NCI-H82 treated with DMSO at 0.1 percent for 48 hours (cell line): ENCODE measurements around the gene GJC2.
A peak's percentile ranks its signal among the peaks of the same experiment; 100 is the strongest.
"Not testable (repeated sequence)": the region's sequence is repeated elsewhere in the genome, so short reads cannot be mapped to it uniquely, and the experiment has no call there.

Experiments used
- DNase-seq: peaks from one replicate; lab custom pipeline; 2025; ENCODE audit not compliant: unreplicated experiment; lab: John Stamatoyannopoulos, UW

GJC2 gene

DNA sequence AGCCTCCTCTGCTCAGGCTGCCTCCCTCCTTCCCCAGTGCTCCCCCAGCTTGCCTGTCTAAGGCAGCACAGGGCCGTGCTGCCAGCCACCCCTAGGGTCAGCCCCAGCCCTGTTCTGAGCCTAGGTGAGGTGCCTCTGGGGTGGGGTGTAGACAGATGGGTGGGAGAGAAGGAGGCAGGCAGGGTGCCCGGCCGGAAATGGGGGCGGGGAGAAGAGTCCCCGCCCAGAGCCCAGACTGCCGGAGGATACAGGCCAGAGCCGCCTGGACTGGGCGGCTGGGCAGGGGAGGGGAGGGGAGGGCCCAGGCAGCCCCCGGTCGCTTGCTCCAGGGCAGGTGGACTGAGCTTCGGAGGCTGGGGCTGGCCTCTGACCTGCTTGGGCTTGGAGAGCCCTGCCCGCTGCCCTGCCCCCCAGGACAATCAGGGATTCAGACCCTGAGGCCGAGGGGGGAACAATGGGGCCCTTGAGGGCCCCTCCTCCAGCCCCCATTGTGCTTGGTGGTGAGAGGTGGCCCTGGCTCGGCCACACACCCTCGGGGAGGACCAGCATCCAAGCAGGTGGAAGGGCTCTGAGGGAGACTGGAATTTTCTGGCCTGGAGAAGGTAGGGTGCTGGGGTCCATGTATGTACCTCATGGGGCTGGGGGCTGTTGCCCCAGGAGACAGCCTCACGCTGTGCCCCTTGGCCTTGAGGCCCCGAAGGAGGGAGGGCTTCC, at the start of gene GJC2:
Gene GJC2 (plus strand): TSS at position 525 of the 714 bp plus-strand sequence. CDS start 7,829 bp downstream, outside the sequence.
- DNase-seq, result peak; percentile 60

DNA sequence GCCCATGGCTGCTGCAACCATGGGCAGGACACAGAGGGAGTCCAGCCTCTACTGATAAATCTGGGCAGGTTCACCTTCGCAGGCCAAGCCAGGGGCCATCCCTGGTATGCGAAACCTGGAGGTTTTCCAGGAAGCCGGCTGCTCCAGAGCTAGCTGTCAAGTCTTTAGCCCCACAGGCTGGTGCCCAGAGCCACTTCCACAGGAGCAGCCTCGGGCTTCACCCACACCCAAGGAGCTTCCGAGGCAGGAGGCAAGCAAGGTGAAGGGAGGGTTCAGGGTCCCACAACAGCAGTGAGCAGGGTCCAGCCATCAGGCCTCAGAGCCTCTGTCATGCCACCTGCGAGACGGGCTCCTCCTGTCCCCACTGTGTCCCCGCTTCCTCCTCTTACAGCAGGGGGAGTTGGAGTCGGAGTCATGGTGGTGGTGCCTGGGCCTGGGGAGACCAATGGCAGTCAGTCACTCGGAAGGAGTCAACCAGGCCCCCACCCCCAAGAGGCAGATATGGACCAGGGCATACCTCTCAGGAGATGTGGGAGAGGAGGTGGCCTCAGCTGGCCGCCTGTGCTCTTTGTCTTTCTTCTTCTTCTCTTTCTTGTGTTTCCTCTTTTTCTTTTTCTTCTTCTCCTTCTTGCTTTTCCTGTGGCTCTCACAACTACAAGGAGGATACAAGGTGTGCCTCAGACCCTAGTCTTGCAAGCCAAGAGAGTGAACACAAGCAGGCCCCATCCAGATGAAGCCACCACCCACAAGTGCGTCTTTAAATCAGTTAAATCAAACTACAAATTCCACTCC, 48.7 kb upstream of the GJC2 start:
- no peak for DNase-seq

DNA sequence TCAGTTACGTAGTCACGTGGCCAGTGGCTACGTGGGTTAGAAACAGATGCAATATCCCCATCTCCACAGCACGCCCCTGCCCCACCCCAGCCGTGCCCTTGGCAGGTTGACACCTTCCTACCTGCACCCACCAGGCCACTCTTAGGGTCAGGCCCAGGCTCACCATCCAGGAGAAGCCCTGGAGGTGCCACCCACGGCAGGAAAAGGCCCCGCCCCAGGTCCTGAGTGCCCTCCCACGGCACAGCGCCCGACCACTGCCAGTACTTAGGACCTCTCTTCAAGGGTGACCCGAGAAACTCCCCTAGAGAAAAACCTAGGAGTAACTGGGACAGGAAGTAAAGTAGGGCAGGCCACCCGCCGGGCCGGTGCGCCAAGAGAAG, 48.1 kb upstream of the GJC2 start:
- no peak for DNase-seq

DNA sequence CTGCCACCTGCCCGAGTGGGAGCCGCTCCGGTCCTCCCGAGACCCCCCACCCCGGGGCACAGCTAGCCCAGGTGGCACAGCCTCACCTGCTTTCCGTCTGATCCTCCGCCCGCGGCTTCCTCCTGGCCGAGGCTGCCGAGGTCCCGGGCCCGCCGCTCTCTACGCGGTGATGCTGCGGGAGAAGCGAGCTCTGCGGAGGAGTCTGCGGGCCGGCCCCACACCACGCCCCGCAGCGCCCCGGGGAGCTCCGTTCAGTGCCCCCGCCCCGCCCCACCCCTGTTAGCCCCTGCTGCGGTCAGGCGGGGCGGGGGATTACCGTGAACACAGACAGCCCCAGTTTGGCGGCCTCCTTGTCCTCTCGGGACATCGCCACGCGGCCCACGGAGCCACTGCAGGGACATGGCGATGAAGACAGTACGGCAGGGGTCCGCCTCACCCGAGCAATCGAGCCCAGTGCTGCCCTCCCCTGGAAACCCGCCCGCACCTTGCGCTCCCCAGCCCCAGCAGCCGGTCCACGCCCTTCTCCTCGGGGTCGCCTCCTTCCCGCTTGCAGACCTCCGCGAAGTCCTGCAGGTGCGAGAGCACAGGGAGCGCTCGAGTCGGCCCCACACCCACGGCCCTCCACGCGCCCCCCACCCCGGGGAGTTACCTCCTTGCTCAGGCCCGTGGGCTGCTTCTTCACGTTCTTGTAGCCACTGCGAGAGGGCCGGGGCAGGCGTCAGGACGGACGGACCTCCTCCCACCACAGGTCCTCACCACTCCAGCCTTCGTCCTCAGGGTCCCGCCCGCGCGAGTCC, 47.5 kb upstream of the GJC2 start:
- no peak for DNase-seq

GRCh38 chr1:228102791-228103620, 46.7 kb upstream of the GJC2 start, which contains the start of gene C1orf35:
TSS of gene C1orf35 (minus strand) at chr1:228103325. CDS start at chr1:228103227, 98 bp downstream.
- peak; percentile 85 for DNase-seq

DNA sequence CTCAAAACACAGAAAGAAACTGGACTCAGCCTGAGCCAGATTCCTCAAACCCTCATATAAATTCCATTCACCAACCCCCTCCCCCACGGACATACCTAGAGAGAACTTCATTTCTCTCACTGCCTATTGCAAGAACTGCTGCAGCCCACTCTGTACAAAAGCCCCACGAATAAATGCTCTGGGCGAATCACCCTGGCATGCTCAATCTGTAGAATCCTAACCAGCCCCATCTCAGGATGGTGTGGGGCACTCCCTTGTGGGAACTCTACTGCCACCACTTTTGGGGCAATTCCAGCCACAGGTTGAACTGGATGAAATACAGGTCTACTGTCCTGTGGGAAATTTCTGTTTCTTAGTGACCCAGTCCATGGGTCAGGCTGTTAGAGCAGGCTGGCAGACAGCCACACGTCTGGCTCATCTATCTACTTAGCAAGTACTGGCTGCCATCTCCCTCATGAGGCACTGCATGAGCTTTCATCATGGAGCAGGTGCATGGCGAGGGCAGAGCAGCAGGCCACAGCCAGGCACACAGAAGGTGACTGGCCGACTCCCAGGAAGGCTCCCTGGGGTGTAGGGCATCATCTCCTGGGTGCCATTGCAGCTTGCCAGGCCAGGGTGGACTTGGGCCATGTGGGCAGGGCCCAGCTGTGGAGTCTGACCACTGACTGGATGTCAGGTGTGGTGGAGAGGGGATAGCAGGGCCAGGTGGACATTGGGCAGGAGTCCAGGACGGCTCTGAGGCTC, 45.0 kb upstream of the GJC2 start:
- DNase-seq, result no peak

DNA sequence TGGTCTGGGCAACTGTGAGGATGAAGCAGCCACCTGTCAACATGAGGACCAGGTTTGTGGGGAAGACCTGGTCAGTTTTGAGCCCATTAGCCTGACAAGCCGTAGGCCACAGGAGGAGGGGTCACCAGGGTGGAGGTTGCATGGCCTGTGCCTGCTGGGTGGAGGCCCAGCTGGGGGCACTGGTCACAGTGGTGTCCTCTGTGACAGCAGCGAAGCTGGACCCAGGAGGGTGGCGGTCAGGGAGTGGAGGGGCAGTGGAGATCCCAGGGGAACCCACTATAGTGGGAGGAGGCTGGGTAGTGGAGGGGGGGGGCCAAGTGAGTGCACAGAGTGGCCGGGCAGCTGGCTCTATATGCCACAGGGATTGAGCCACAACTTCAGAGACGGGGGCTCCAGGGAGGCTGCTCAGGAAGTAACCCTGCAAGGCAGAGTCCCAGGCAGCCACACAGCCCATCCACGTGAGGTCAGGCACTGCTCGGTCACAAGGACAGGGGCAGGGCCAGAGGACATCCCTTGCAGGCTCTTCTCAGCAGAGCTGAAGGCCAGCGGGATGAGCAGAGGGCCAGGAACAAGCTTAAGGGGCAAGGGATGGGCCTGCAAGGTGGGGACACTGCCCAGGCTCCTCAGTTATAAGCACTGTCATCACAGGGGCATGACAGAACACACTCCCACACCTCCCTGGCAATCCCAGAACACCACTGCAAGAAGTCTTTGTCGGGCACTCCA, 44.3 kb upstream of the GJC2 start:
- no peak for DNase-seq

GRCh38 chr1:228105996-228106799, 43.5 kb upstream of the GJC2 start:
- no peak for DNase-seq

DNA sequence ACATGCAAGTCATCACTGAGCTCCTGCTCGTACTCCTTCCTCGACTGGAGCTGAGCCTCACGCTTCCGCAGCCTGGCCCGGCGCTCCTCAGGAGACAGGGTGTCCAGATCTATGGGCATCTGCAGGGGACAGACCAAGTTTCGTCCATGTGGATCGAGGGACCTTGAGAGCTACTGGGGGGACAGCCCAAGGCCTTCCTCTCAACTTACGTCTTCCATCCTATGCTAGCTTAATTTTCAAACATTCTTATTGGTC, 43.0 kb upstream of the GJC2 start:
- no peak for DNase-seq

DNA sequence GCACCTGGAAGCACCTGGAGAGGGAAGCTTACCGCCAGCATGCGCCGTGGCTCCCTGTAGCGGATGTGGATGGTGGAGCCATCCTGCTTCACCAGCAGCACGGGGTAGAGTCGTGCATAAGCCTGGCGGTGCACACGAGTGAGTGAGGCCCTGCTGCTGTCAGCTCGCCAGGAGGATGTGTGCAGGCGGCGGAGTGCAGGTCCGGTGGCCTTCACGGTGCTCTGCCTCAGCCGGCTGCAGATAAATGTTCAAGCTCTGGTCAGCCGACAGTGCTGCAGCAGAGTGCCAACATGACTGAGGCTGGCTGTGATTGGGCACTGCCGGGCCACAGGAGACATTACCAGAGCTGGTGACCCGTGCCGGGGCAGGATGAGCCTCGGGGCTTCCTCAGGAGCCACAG, 42.1 kb upstream of the GJC2 start:
- DNase-seq, result no peak

DNA sequence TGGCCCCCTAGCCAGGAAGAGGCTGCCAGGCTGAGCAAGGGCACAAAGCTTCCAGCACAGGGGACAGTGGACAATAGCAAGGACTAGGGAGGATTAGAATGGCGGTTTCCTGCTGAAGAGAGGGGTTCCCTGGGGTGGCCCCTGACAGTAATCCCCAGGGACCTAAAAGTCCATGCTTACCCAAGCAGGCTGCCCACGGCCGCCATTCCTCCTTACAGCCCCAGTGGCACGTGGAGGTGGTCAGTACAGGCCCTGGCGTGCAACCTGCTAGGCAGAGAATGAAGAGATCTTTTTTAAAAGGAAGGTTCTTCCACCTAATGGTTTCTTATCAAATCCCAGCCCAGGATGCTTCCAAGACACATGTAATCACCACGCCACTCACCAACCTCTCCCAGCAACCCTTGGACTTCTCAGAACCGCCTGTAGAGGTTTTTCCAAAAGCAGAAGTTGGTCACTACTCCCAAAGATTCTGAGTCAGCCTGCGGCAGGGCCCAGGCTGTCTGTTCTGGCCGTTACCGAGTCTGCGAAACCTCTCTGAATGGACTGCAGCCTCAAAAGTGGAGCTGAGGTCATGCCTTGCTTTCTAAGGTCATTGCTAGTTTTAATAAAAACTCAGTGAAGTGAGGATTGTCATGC, 41.6 kb upstream of the GJC2 start:
- no peak for DNase-seq

- DNase-seq, result no peak
Observed at GRCh38 chr1:228108742-228109072, 41.0 kb upstream of the GJC2 start.

GRCh38 chr1:228109073-228109961, 40.4 kb upstream of the GJC2 start, which contains the start of gene MRPL55:
TSS of gene MRPL55 (minus strand) at chr1:228109299. CDS start at chr1:228108260, 1,039 bp downstream.
- peak; percentile 87 for DNase-seq

GRCh38 chr1:228109962-228110488, 39.7 kb upstream of the GJC2 start:
- no peak for DNase-seq

- no peak for DNase-seq
Observed at GRCh38 chr1:228110556-228110955, 39.2 kb upstream of the GJC2 start.

DNA sequence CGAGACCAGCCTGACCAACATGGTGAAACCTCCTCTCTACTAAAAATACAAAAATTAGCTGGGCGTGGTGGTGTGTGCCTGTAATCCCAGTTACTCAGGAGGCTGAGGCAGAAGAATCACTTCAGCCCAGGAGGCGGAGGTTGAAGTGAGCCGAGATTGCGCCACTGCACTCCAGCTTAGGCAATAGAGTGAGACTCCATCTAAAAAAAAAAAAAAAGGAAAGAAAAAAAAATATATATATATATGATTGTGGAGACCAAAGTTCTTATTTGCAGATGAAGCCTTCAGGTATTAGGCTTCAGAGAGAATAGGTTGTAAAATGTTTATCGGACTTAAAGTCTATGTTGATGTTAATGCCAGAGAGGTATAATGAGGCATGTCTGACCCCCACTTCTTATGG, 38.4 kb upstream of the GJC2 start:
- not testable (repeated sequence) for DNase-seq

DNA sequence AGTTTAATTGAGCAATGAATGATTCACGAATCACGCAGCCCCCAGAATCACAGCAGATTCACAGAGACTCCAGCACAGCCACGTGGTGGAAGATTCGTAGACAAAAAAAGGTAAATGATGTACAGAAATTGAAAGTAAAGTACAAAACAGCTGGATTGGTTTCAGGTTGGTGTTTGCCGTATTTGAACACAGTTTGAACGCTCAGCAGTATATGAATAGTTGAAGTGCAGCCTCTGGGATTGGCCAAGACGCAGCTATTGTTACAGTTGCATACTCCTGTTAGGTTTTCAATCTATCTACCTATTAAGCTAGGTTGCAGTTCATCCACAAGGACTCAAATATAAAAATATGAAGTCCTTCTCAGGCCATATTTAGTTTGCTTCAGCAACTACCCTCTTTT, 37.6 kb upstream of the GJC2 start:
- no peak for DNase-seq
